H1 (cell line): ENCODE results near the gene WNT11. TPM values are rescaled to one million over a fixed set of nuclear protein-coding genes. Genes with fewer than 3 reads are reported as not detected.

Experiments
- CTCF ChIA-PET: fragments of 300-600 bp; sonication (Branson Sonifier 250); formaldehyde crosslinking; loops from one replicate; lab custom pipeline; 2021; ENCODE audit not compliant: partially characterized antibody; lab: Charles Lee
- POLR2A ChIA-PET: fragments of 300-600 bp; sonication (Branson Sonifier 250); formaldehyde crosslinking; loops from one replicate; lab custom pipeline; 2021; ENCODE audit warnings: inconsistent platforms; ENCODE audit not compliant: partially characterized antibody; lab: Charles Lee
- DNase-seq, 2 experiments: peaks; one replicate each; pipeline versions ENCODE4 v3.0.0 to v3.0.0-alpha.2; 2010 to 2022; ENCODE audit warnings: low spot score in 2 of 2, low read depth in 1 of 2, mixed read lengths in 1 of 2
- FAIRE-seq: peaks from 2 replicates; lab custom pipeline; 2011; peaks lifted over from hg19 to GRCh38; lab: Jason Lieb, UNC
- H2AFZ ChIP-seq: 2 replicates; pipeline ENCODE4 v1.8.1; 2012; ENCODE audit warnings: low read length, inconsistent platforms
- H2AK5ac ChIP-seq: 2 replicates; pipeline ENCODE4 v1.6.1; 2013; ENCODE audit warnings: low read depth, low read length
- H2BK120ac ChIP-seq: replicated peaks from 2 replicates; pipeline ENCODE3; 2013; ENCODE audit warnings: low read depth, low read length, inconsistent platforms
- H2BK12ac ChIP-seq: 2 replicates; pipeline ENCODE4 v1.6.1; 2013; ENCODE audit warnings: low read depth, low read length
- H2BK15ac ChIP-seq: 2 replicates; pipeline ENCODE4 v1.6.1; 2013; ENCODE audit warnings: low read length
- H2BK20ac ChIP-seq: 2 replicates; pipeline ENCODE4 v1.6.1; 2013; ENCODE audit warnings: low read length
- H2BK5ac ChIP-seq: 2 replicates; pipeline ENCODE4 v1.6.1; 2013; ENCODE audit warnings: low read depth, low read length
- H3K14ac ChIP-seq: 2 replicates; pipeline ENCODE4 v1.6.1; 2013; ENCODE audit warnings: inconsistent platforms; ENCODE audit not compliant: insufficient read length
- H3K18ac ChIP-seq: 2 replicates; pipeline ENCODE4 v1.6.1; 2013; ENCODE audit warnings: low read length; ENCODE audit errors: extremely low read depth
- H3K23ac ChIP-seq: 2 replicates; pipeline ENCODE4 v1.6.1; 2013; ENCODE audit warnings: inconsistent platforms; ENCODE audit not compliant: insufficient read length
- H3K23me2 ChIP-seq: 2 replicates; pipeline ENCODE4 v1.6.1; 2013; ENCODE audit warnings: low read depth, low read length
- H3K27ac ChIP-seq: 2 replicates; pipeline ENCODE4 v1.6.1; 2011; ENCODE audit warnings: low read depth, low read length, inconsistent platforms
- H3K27me3 ChIP-seq, 4 experiments: replicated peaks in 1 of 4; 1 replicate in 1 of 4; 2 replicates in 3 of 4; pipeline versions ENCODE4 v1.6.1 to v1.8.1; 2011 to 2013; ENCODE audit warnings: low read length in 3 of 4, mild to moderate bottlenecking in 3 of 4, inconsistent platforms in 2 of 4, mixed read lengths in 2 of 4, moderate library complexity in 1 of 4; ENCODE audit not compliant: control insufficient read depth in 3 of 4, insufficient read depth in 3 of 4; ENCODE audit errors: extremely low read depth in 1 of 4
- H3K36me3 ChIP-seq, 4 experiments: 2 replicates each; pipeline versions ENCODE4 v1.6.1 to v1.8.1; 2011 to 2013; ENCODE audit warnings: mild to moderate bottlenecking in 4 of 4, low read length in 3 of 4, moderate library complexity in 2 of 4, control low read depth in 1 of 4, inconsistent platforms in 1 of 4; ENCODE audit not compliant: insufficient read depth in 4 of 4, control insufficient read depth in 2 of 4
- H3K4ac ChIP-seq: replicated peaks from 2 replicates; pipeline ENCODE3; 2013; ENCODE audit warnings: low read length, low read depth, mixed read lengths, inconsistent platforms; ENCODE audit not compliant: insufficient read length
- H3K4me1 ChIP-seq, 4 experiments: replicated peaks in 1 of 4; 1 replicate in 1 of 4; 2 replicates in 3 of 4; pipeline versions ENCODE4 v1.6.1 to v1.8.1; 2011 to 2013; ENCODE audit warnings: low read length in 3 of 4, inconsistent platforms in 2 of 4, mixed read lengths in 1 of 4; ENCODE audit not compliant: insufficient read depth in 4 of 4, control insufficient read depth in 3 of 4
- H3K4me2 ChIP-seq, 2 experiments: 2 replicates each; pipeline versions ENCODE4 v1.6.1 to v1.8.1; 2011 to 2013; ENCODE audit warnings: low read depth in 2 of 2, low read length in 2 of 2, control low read depth in 1 of 2, inconsistent platforms in 1 of 2, mild to moderate bottlenecking in 1 of 2; ENCODE audit not compliant: insufficient read depth in 1 of 2
- H3K4me3 ChIP-seq, 4 experiments: fragments of 200-600, 300-600 bp in 1 of 4; sonication (generic), shearing (Covaris generic), sonication (Bioruptor Twin) in 1 of 4; 2 replicates each; pipeline versions ENCODE4 v1.5.1 to v1.8.1; 2011 to 2016; ENCODE audit warnings: low read length in 4 of 4, low read depth in 3 of 4, control low read depth in 2 of 4, inconsistent platforms in 2 of 4, mild to moderate bottlenecking in 2 of 4, mixed read lengths in 1 of 4, moderate library complexity in 1 of 4; ENCODE audit not compliant: insufficient read depth in 2 of 4; ENCODE audit errors: extremely low read depth in 1 of 4
- H3K56ac ChIP-seq: replicated peaks from 2 replicates; pipeline ENCODE3; 2013; ENCODE audit warnings: low read depth, mild to moderate bottlenecking, mixed read lengths, low read length, inconsistent platforms; ENCODE audit not compliant: insufficient read length
- H3K79me1 ChIP-seq: 2 replicates; pipeline ENCODE4 v1.6.1; 2013; ENCODE audit warnings: low read depth, low read length, control low read depth
- H3K79me2 ChIP-seq, 2 experiments: 2 replicates each; pipeline versions ENCODE4 v1.6.1 to v1.8.1; 2012 to 2013; ENCODE audit warnings: low read length in 2 of 2, mild to moderate bottlenecking in 2 of 2, inconsistent platforms in 1 of 2; ENCODE audit not compliant: insufficient read depth in 2 of 2, control insufficient read depth in 1 of 2
- H3K9ac ChIP-seq, 4 experiments: replicated peaks in 1 of 4; 1 replicate in 1 of 4; 2 replicates in 3 of 4; pipeline versions ENCODE4 v1.6.1 to v1.8.1; 2011 to 2013; ENCODE audit warnings: low read depth in 3 of 4, low read length in 3 of 4, control low read depth in 2 of 4, mild to moderate bottlenecking in 2 of 4, moderate library complexity in 2 of 4, inconsistent platforms in 1 of 4; ENCODE audit errors: extremely low read depth in 1 of 4
- H3K9me3 ChIP-seq, 2 experiments: 2 replicates each; pipeline versions ENCODE4 v1.6.1 to v1.8.1; 2012 to 2013; ENCODE audit warnings: mild to moderate bottlenecking in 2 of 2, moderate library complexity in 2 of 2, control low read depth in 1 of 2, inconsistent platforms in 1 of 2, low read depth in 1 of 2, low read length in 1 of 2, mixed read lengths in 1 of 2; ENCODE audit not compliant: insufficient read depth in 2 of 2
- H4K20me1 ChIP-seq, 2 experiments: replicated peaks in 1 of 2; 2 replicates each; pipeline versions ENCODE3 to v1.8.1; 2011 to 2013; ENCODE audit warnings: inconsistent platforms in 2 of 2, low read length in 2 of 2, mild to moderate bottlenecking in 1 of 2; ENCODE audit not compliant: insufficient read depth in 2 of 2, control insufficient read depth in 1 of 2
- H4K5ac ChIP-seq: 2 replicates; pipeline ENCODE4 v1.6.1; 2013; ENCODE audit warnings: low read length, low read depth, mixed read lengths, inconsistent platforms; ENCODE audit not compliant: insufficient read length
- H4K8ac ChIP-seq: 2 replicates; pipeline ENCODE4 v1.8.0; 2013; ENCODE audit warnings: mild to moderate bottlenecking, moderate library complexity, low read length, inconsistent platforms; ENCODE audit not compliant: insufficient read depth; ENCODE audit errors: extremely low read depth
- H4K91ac ChIP-seq: replicated peaks from 2 replicates; pipeline ENCODE3; 2013; ENCODE audit warnings: low read length, mixed read lengths, inconsistent platforms; ENCODE audit not compliant: insufficient read length
- BRCA1 ChIP-seq: IDR thresholded peaks from 2 replicates; pipeline ENCODE4 v1.6.1; 2012; ENCODE audit warnings: low read depth, low read length, improper control_type of control experiment
- CBX5 ChIP-seq: fragments of 300-800, 300-1000 bp; sonication (generic); IDR thresholded peaks from 2 replicates; pipeline ENCODE4 v1.7.1; 2016; ENCODE audit warnings: antibody characterized with exemption, low read length, low read depth
- CTBP2 ChIP-seq: IDR thresholded peaks from 2 replicates; pipeline ENCODE4 v1.7.0; 2011; ENCODE audit warnings: borderline replicate concordance, mild to moderate bottlenecking, moderate library complexity, mixed read lengths, low read length; ENCODE audit not compliant: insufficient read depth, insufficient read length
- KDM5A ChIP-seq: fragments of 200-600 bp; IDR thresholded peaks from 2 replicates; pipeline ENCODE4 v1.7.1; 2012; ENCODE audit warnings: mild to moderate bottlenecking, low read length, inconsistent platforms, mixed read lengths
- POU5F1 ChIP-seq: IDR thresholded peaks from 2 replicates; pipeline ENCODE4 v1.6.1; 2011; ENCODE audit warnings: low read depth, mild to moderate bottlenecking, low read length, moderate library complexity
- RXRA ChIP-seq: IDR thresholded peaks from 2 replicates; pipeline ENCODE4 v1.6.1; 2011; ENCODE audit warnings: low read depth, mild to moderate bottlenecking, low read length, moderate library complexity; ENCODE audit not compliant: insufficient read depth
- SAP30 ChIP-seq: fragments of 300-600 bp; sonication (generic); IDR thresholded peaks from 2 replicates; pipeline ENCODE4 v1.7.1; 2012; ENCODE audit warnings: low read length, moderate library complexity, mild to moderate bottlenecking, inconsistent platforms; ENCODE audit not compliant: insufficient read depth, insufficient replicate concordance
- SIX5 ChIP-seq: IDR thresholded peaks from 2 replicates; pipeline ENCODE4 v1.6.1; 2011; ENCODE audit warnings: mild to moderate bottlenecking, low read depth, low read length
- TAF1 ChIP-seq: IDR thresholded peaks from 2 replicates; pipeline ENCODE4 v1.6.1; 2011; ENCODE audit warnings: mild to moderate bottlenecking, low read depth, low read length
- WGBS, 2 experiments: shearing (Covaris generic) in 1 of 2; methylation state at CpG; one replicate each; pipeline versions ENCODE4 v1.1.6 to v1.1.7; 2013 to 2015; ENCODE audit warnings: low lambda C conversion rate in 2 of 2, mixed read lengths in 2 of 2, inconsistent platforms in 1 of 2, low coverage in 1 of 2, missing lambda C conversion rate in 1 of 2; ENCODE audit not compliant: insufficient replicate concordance in 2 of 2, insufficient coverage in 1 of 2, insufficient read length in 1 of 2; ENCODE audit errors: extremely low coverage in 1 of 2, missing lambda C conversion rate in 1 of 2; 5-methylcytosine and 5-hydroxymethylcytosine counted together
- polyA plus RNA-seq, 7 experiments: library from polyadenylated mRNA; depleted of rRNA in 3 of 7; stranded (reverse) in 5 of 7; unstranded in 2 of 7; fragments of >200 nt in 5 of 7; fragments of 200-250 nt in 2 of 7; gene quantifications; 1 replicate in 5 of 7; 2 replicates in 1 of 7; 4 replicates in 1 of 7; pipeline versions ENCODE4 v1.2.1 to v1.2.3, GENCODE V29; 2011 to 2013; ENCODE audit warnings: missing spikeins in 2 of 7, mixed read lengths in 2 of 7
- total RNA-seq: library from RNA; stranded (reverse); fragmentation: NEBNext Ultra II Directional; extraction: Animal tissue kit (Norgen Biotek cat#: 25700); gene quantifications from 2 replicates; pipeline ENCODE4 v1.2.1, GENCODE V29; 2021
- TF ChIP-seq, protein P1 (sequence below): IDR thresholded peaks from 2 replicates; pipeline ENCODE4 v1.6.1; 2012; ENCODE audit warnings: inconsistent platforms
- TF ChIP-seq, protein P2 (sequence below): IDR thresholded peaks from 2 replicates; pipeline ENCODE4 v1.6.1; 2011; ENCODE audit warnings: low read depth, mild to moderate bottlenecking, low read length; ENCODE audit not compliant: insufficient read depth
- TF ChIP-seq, protein P3 (sequence below): IDR thresholded peaks from 2 replicates; pipeline ENCODE4 v1.6.1; 2011; ENCODE audit warnings: low read length, improper control_type of control experiment

The WNT11 gene
- total and polyA plus RNA-seq, 2 of the 8 experiments (the other 6 are each of a cell fraction or from before 2014, with no cell fraction given): 0.11 to 0.45 TPM

DNA sequence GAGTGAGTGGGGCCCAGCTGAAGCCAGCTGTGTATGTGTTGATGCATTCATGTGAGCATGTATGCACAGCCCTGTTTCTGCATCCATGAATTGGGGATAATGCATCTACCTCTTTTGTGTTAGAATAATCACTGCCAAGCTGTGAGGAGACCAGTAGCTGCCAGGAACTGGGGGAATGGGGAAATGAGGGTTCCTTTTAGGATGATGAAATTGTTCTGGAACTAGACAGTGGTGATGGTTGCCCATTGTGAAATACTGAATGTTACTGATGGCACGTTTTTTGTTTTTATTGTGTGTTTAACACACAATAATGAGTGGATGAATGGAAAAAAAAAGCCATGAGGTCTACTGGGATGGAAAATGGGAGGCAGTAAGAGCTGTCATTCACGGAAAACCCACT, 45.3 kb upstream of the WNT11 start:
- FAIRE-seq: no peak
- ChIA-PET POLR2A (no interaction called here), CTCF (interaction anchor here (1.1 to 11.7 kb wide), 8 partner anchors 9 to 67 kb away, joined by 3 to 83 read pairs (median 6); partner anchors contain the start of gene WNT11)
- TF ChIP-seq, protein P1, sequence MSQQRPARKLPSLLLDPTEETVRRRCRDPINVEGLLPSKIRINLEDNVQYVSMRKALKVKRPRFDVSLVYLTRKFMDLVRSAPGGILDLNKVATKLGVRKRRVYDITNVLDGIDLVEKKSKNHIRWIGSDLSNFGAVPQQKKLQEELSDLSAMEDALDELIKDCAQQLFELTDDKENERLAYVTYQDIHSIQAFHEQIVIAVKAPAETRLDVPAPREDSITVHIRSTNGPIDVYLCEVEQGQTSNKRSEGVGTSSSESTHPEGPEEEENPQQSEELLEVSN: no peak
- TF ChIP-seq SIX5: no peak
- TF ChIP-seq SAP30: no peak
- no peak for TF ChIP-seq RXRA
- TF ChIP-seq TAF1: no peak
- no peak for TF ChIP-seq CBX5
- TF ChIP-seq CTBP2: no peak
- TF ChIP-seq BRCA1: no peak
- TF ChIP-seq, protein P2, sequence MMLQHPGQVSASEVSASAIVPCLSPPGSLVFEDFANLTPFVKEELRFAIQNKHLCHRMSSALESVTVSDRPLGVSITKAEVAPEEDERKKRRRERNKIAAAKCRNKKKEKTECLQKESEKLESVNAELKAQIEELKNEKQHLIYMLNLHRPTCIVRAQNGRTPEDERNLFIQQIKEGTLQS: no peak
- no peak for TF ChIP-seq KDM5A
- no peak for TF ChIP-seq POU5F1
- TF ChIP-seq, protein P3, sequence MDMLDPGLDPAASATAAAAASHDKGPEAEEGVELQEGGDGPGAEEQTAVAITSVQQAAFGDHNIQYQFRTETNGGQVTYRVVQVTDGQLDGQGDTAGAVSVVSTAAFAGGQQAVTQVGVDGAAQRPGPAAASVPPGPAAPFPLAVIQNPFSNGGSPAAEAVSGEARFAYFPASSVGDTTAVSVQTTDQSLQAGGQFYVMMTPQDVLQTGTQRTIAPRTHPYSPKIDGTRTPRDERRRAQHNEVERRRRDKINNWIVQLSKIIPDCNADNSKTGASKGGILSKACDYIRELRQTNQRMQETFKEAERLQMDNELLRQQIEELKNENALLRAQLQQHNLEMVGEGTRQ: no peak

More for the DNA sequence above, 45.3 kb upstream of the WNT11 start:
- Histone ChIP-seq H3K9ac (no peak overlapping the region), H3K27me3 (no peaks in the 10 kb centered on the region), H3K4ac (no peak overlapping the region), H3K14ac (no peak overlapping the region), H3K18ac (no peak overlapping the region), H2BK12ac (no peak overlapping the region), H3K79me1 (no peaks in the 10 kb centered on the region), H2AFZ (no peak overlapping the region), H2BK120ac (no peak overlapping the region), H4K5ac (no peak overlapping the region), H2BK15ac (no peak overlapping the region), H4K8ac (no peak overlapping the region), H2BK20ac (no peak overlapping the region), H3K36me3 (no peaks in the 10 kb centered on the region), H3K27ac (no peak overlapping the region), H2AK5ac (no peak overlapping the region), H3K23ac (no peak overlapping the region), H2BK5ac (no peak overlapping the region), H3K56ac (no peak overlapping the region), H3K79me2 (no peaks in the 10 kb centered on the region), H3K9me3 (no peaks in the 10 kb centered on the region), H4K91ac (no peak overlapping the region), H3K4me1 (peaks cover 0 to under 1% (median 0%) of the 10 kb centered on the region in 4 experiments; a peak in 1 of 7 replicates), H3K4me3 (no peak overlapping the region), H3K4me2 (no peak overlapping the region), H4K20me1 (no peaks in the 10 kb centered on the region), H3K23me2 (no peaks in the 10 kb centered on the region)
- 38% methylated on average over 2 of the region's 2 CpGs; no CpG with 5 or more reads in 1 of the 2 experiments for WGBS, 2 experiments
- DNase-seq: no peak
